ENCODE measurements around the gene STING1.
A peak's percentile ranks its signal among the peaks of the same experiment; 100 is the strongest.
"Not testable (repeated sequence)": the region's sequence is repeated elsewhere in the genome, so short reads cannot be mapped to it uniquely, and the experiment has no call there.

STING1 gene

DNA sequence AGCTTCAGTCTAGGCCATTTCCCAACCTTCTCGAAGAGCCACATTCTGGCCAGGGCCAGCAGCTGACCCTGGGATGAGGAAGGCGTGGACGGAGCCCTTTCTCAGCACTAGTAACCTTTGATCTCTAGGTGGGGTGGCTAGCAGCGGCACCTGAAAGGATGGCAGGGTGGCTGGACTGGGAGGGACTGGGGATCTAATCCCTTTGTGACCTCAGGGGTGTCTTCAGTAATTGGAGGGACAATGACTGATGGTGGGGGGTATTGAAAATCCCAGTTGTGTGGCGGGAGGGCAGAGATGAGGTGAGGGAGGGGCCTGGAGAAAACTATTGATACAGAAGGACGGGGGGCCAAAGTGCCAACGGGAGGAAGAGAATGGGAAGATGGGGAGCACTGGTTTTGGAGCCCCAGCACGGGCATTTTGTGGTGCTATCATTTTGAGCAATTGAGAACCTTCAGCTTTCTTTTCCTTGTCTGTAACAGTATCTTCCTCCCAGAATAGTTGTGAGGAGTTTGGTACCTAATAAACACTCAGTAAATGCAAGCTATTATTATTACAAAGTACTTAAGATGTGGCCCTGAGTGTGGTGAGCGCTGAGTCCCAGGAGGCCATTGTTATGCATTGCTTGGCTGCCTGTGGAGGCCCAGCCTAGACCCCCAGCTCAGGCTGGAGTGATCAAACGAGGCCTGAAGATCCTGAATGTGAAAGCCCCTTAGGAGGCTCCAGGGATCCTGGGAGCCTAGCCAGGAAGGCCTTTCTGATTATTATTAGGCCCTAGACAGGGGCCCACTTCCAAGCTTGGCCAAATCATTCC is 41.3 kb upstream of the STING1 start:
- H3K4me3 ChIP-seq (ENCODE audit: low read length) = no peak overlapping the region
- no peaks in the 10 kb centered on the region for H3K36me3 ChIP-seq (ENCODE audit: control insufficient read depth, low read depth, low read length)
- no peaks in the 10 kb centered on the region for H3K27me3 ChIP-seq (ENCODE audit: control insufficient read depth, insufficient read depth, low read length)
- no peak overlapping the region for H3K27ac ChIP-seq (ENCODE audit: low read length)
- H3K9ac ChIP-seq (ENCODE audit: low read length) = no peak overlapping the region
- no peaks in the 10 kb centered on the region for H3K9me3 ChIP-seq (ENCODE audit: control insufficient read depth, low read depth, low read length)
- peaks cover 48% of the 10 kb centered on the region for H3K4me1 ChIP-seq (ENCODE audit: control insufficient read depth, low read depth, low read length)

DNA sequence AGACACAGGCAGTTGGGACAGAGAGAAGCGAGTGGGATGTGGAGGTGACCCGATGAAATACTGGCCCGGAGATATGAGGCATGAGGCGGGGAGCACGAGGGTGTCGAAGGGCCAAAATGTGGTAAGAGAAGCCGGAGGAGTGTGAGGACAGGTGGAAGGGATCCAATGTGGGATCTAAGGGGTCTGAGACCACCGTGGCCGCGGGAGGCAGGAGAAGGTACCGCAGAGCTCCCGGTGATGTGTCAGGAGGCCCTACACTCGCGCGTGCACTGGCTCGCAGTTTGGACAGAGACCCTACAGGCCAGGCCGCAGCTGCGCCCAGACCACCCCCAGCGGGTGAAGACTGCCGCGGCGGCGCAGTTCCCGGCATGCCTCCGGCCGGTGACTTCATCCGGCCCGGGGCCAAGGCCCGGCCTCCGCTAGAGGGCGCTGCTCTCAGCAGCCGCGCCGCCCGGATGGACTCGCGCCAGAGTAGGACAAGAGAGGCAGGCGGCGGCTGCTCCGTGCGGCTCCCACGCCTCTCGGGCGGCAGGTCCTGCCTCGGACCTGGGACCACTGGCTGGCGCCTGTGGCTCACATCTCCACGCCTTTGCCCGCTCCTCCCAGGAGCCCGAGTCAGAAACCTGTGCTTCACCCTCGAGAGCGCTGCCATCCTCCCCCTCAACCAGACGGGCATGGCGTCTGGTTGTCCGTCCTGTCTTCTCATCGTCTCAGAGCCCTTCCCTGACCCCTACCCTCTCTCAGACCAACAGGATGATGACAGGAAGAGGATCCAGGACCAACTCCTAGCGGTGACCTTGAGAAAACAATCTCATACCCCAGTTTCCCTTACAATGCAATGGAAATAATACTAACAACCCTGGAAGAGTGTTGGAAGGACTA is 35.4 kb upstream of the STING1 start:
- H3K4me1 ChIP-seq (ENCODE audit: control insufficient read depth, low read depth, low read length) = peaks cover 8% of the 10 kb centered on the region

DNA sequence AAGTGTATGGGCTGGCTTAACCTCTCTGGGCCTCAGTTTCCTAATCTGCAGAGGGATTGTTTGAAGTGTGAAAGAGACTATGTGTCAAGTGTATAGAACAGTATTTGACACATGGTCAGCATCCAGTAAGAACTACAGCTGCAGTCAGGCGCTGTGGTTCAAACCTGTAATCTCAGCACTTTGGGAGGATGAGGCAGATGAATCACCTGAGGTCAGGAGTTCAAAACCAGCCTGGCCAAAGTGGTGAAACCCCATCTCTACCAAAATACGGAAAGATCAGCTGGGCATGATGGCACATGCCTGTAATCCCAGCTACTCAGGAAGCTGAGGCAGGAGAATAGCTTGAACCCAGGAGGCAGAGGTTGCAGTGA is 31.9 kb upstream of the STING1 start:
- Histone ChIP-seq H3K27ac (ENCODE audit: low read length) (no peak overlapping the region), H3K36me3 (ENCODE audit: control insufficient read depth, low read depth, low read length) (no peaks in the 10 kb centered on the region), H3K4me1 (ENCODE audit: control insufficient read depth, low read depth, low read length) (peaks cover 5% of the 10 kb centered on the region), H3K9me3 (ENCODE audit: control insufficient read depth, low read depth, low read length) (no peaks in the 10 kb centered on the region), H3K27me3 (ENCODE audit: control insufficient read depth, insufficient read depth, low read length) (no peaks in the 10 kb centered on the region), H3K9ac (ENCODE audit: low read length) (no peak overlapping the region), H3K4me3 (ENCODE audit: low read length) (no peak overlapping the region)

More for the DNA sequence above, 35.4 kb upstream of the STING1 start:
- Histone ChIP-seq H3K9ac (ENCODE audit: low read length) (peak overlapping the region; percentile 31), H3K36me3 (ENCODE audit: control insufficient read depth, low read depth, low read length) (no peaks in the 10 kb centered on the region), H3K9me3 (ENCODE audit: control insufficient read depth, low read depth, low read length) (no peaks in the 10 kb centered on the region), H3K27me3 (ENCODE audit: control insufficient read depth, insufficient read depth, low read length) (no peaks in the 10 kb centered on the region), H3K4me3 (ENCODE audit: low read length) (peak overlapping the region; percentile 56), H3K27ac (ENCODE audit: low read length) (no peak overlapping the region)

DNA sequence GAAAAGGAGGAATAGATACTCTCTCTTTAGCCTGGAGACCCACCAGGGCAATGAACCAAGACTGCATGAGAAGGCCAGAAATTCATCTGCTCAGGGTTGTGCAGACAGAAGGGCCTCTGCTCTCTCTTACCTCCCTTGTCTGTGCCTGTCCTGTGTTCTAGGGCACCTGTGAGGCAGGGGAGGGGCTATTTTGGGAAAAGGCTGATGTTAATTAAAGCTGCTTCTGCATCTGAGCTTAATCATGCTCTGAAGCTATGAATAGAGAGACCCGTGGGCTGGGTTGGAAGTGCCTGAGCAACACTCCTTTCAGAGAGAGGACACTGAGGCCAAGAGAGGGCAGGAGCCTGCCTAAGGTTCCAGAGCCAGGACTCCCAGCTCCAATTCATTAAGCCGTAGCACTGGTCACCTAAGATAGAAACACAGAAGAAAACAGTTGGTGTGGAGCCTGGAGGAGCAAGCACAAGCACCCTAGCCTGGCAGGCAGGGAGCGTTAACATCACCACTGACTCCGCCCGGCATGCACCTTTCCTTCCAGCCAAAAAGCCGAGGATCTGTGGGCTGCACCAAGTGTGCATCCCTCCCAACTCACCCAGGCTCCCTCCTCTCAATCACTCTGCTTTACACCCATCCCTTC is 31.4 kb upstream of the STING1 start:
- no peak overlapping the region for H3K9ac ChIP-seq (ENCODE audit: low read length)
- no peaks in the 10 kb centered on the region for H3K9me3 ChIP-seq (ENCODE audit: control insufficient read depth, low read depth, low read length)
- H3K4me1 ChIP-seq (ENCODE audit: control insufficient read depth, low read depth, low read length) = peaks cover 5% of the 10 kb centered on the region
- H3K27me3 ChIP-seq (ENCODE audit: control insufficient read depth, insufficient read depth, low read length) = no peaks in the 10 kb centered on the region
- no peak overlapping the region for H3K27ac ChIP-seq (ENCODE audit: low read length)
- no peaks in the 10 kb centered on the region for H3K36me3 ChIP-seq (ENCODE audit: control insufficient read depth, low read depth, low read length)
- no peak overlapping the region for H3K4me3 ChIP-seq (ENCODE audit: low read length)

DNA sequence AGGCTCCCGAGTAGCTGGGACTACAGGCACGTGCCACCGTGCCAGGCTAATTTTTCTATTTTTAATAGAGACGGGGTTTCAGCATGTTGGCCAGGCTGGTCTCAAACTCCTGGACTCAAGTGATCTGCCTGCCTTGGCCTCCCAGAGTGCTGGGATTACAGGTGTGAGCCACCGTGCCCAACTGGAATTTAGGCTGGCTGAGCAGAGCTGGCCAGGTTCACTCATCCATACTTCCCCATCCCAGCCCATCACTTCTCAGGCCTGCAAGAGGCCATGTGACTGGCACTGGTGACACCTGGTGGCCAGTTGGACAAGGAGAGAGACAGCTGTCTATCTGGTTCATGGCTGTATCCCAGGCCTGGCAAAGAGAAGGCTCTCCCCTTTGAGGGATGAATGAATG is 30.9 kb upstream of the STING1 start:
- not testable (repeated sequence) for H3K36me3 ChIP-seq (ENCODE audit: control insufficient read depth, low read depth, low read length); H3K27me3 ChIP-seq (ENCODE audit: control insufficient read depth, insufficient read depth, low read length); H3K9ac ChIP-seq (ENCODE audit: low read length); H3K27ac ChIP-seq (ENCODE audit: low read length); H3K9me3 ChIP-seq (ENCODE audit: control insufficient read depth, low read depth, low read length); H3K4me3 ChIP-seq (ENCODE audit: low read length); H3K4me1 ChIP-seq (ENCODE audit: control insufficient read depth, low read depth, low read length)

DNA sequence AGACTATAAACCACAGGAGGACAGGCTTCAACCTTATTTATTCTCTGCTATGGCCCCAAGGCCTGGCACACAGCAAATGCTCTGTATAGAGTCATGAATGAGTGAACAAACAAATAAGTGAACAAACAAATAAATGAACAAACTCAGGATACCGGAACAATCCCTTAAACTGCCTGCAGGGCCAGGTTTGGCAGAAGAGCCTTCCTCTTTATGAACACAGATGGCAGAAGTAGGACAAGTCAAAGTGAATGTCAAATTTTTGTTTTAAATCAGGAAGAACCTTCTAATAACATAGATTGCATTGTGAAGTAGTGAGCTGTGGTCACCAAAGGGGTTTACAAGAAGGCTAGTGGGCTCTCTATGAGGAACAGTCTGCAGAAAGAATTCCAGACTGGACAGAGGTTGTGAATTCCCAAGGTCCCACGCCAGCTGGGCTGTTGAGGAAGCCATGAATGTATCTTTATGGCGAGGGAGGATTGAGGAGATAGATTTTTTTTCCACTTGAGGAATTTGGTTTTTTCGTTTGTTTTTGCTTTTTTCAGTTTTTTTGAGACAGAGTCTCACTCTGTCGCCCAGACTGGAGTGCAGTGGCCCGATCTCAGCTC is 30.3 kb upstream of the STING1 start:
- H3K4me1 ChIP-seq (ENCODE audit: control insufficient read depth, low read depth, low read length) = no peaks in the 10 kb centered on the region
- H3K27me3 ChIP-seq (ENCODE audit: control insufficient read depth, insufficient read depth, low read length) = no peaks in the 10 kb centered on the region
- H3K9ac ChIP-seq (ENCODE audit: low read length) = no peak overlapping the region
- no peaks in the 10 kb centered on the region for H3K36me3 ChIP-seq (ENCODE audit: control insufficient read depth, low read depth, low read length)
- no peak overlapping the region for H3K4me3 ChIP-seq (ENCODE audit: low read length)
- no peaks in the 10 kb centered on the region for H3K9me3 ChIP-seq (ENCODE audit: control insufficient read depth, low read depth, low read length)
- H3K27ac ChIP-seq (ENCODE audit: low read length) = no peak overlapping the region

DNA sequence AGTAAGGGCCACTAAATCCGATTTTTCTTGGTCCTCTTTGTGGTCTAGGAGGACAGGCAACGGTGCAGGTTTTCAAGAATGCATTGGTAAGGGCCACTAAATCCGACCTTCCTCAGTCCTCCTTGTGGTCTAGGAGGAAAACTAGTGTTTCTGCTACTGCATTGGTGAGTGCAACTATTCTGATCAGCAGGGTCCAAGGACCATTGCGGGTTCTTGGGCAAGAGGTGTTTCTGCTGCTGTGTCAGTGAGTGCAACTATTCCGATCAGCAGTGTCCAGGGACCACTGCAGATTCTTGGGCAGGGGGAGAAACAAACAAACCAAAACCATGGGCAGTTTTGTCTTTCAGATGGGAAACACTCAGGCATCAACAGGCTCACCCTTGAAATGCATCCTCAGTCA is 22.2 kb upstream of the STING1 start:
- Histone ChIP-seq H3K4me1 (ENCODE audit: control insufficient read depth, low read depth, low read length) (peaks cover 18% of the 10 kb centered on the region), H3K4me3 (ENCODE audit: low read length) (peak overlapping the region; percentile 56)
- H3K9ac ChIP-seq (ENCODE audit: low read length); H3K36me3 ChIP-seq (ENCODE audit: control insufficient read depth, low read depth, low read length); H3K27ac ChIP-seq (ENCODE audit: low read length); H3K9me3 ChIP-seq (ENCODE audit: control insufficient read depth, low read depth, low read length); H3K27me3 ChIP-seq (ENCODE audit: control insufficient read depth, insufficient read depth, low read length): not testable (repeated sequence)

DNA sequence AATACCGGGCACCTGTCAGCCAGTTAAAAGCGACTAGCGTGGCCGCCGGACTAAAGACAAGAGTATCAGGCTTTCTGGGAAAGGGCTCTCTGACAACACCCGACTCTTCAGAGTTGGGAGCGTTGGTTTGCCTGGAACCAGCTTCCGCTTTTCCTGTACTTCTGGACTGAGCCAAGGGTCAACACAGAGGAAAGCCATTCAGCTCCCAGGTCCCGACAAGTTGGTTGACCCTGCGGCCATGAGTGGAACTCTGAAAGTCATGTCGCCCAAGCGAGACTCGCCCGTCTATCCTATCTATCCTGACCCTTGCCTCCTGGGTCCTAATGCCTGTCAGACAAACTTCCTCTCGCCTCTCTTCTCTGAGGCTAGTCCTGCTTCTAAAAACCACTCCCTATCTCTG is 21.3 kb upstream of the STING1 start:
- not testable (repeated sequence) for H3K27ac ChIP-seq (ENCODE audit: low read length)
- H3K4me1 ChIP-seq (ENCODE audit: control insufficient read depth, low read depth, low read length) = peaks cover 18% of the 10 kb centered on the region

DNA sequence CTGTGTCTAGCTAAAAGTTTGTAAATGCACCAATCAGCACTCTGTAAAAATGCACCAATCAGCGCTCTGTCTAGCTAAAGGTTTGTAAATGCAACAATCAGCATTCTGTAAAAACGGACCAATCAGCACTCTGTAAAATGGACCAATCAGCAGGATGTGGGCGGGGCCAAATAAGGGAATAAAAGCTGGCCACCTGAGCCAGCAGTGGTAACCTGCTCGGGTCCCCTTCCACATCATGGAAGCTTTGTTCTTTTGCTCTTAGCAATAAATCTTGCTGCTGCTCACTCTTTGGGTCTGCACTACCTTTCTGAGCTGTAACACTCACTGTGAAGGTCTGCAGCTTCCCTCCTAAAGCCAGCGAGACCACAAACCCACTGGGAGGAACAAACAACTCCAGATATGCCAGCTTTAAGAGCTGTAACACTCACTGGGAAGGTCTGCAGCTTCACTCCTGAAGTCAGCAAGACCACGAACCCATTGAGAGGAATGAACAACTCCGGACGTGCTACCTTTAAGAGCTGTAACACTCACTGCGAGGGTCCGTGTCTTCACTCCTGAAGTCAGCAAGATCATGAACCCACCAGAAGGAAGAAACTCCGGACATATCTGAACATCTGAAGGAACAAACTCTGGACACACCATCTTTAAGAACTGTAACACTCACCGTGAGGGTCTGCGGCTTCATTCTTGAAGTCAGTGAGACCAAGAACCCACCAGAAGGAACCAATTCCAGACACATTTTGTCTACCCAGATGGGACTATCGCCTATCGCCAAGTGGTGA is 20.7 kb upstream of the STING1 start:
- H3K27me3 ChIP-seq (ENCODE audit: control insufficient read depth, insufficient read depth, low read length); H3K27ac ChIP-seq (ENCODE audit: low read length); H3K9ac ChIP-seq (ENCODE audit: low read length); H3K9me3 ChIP-seq (ENCODE audit: control insufficient read depth, low read depth, low read length); H3K36me3 ChIP-seq (ENCODE audit: control insufficient read depth, low read depth, low read length): not testable (repeated sequence)
- H3K4me1 ChIP-seq (ENCODE audit: control insufficient read depth, low read depth, low read length) = peaks cover 18% of the 10 kb centered on the region
- peak overlapping the region; percentile 56 for H3K4me3 ChIP-seq (ENCODE audit: low read length)

More for the DNA sequence above, 21.3 kb upstream of the STING1 start:
- not testable (repeated sequence) for H3K9ac ChIP-seq (ENCODE audit: low read length); H3K27me3 ChIP-seq (ENCODE audit: control insufficient read depth, insufficient read depth, low read length); H3K36me3 ChIP-seq (ENCODE audit: control insufficient read depth, low read depth, low read length); H3K9me3 ChIP-seq (ENCODE audit: control insufficient read depth, low read depth, low read length)
- H3K4me3 ChIP-seq (ENCODE audit: low read length) = peak overlapping the region; percentile 56

DNA sequence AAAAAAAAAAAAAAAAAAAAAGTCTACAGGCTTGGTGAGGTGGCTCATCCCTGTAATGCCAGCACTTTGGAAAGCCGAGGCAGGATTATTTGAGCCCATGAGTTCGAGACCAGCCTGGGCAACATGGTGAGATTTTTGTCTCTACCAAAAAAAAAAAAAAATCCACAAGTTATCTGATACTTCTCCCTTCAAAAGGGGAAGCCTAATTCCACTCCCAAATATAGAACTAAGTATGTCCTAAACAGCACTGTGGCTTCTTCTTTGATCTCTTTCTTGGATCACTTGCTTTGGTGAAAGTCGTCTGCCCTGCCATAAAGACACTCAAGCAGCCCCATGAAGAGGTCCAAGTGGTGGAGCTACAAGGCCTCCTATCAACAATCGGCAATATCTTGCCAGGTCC is 18.8 kb upstream of the STING1 start:
- Histone ChIP-seq H3K4me3 (ENCODE audit: low read length) (no peak overlapping the region), H3K27ac (ENCODE audit: low read length) (no peak overlapping the region), H3K9me3 (ENCODE audit: control insufficient read depth, low read depth, low read length) (no peaks in the 10 kb centered on the region), H3K36me3 (ENCODE audit: control insufficient read depth, low read depth, low read length) (no peaks in the 10 kb centered on the region), H3K4me1 (ENCODE audit: control insufficient read depth, low read depth, low read length) (peaks cover 18% of the 10 kb centered on the region), H3K27me3 (ENCODE audit: control insufficient read depth, insufficient read depth, low read length) (no peaks in the 10 kb centered on the region), H3K9ac (ENCODE audit: low read length) (no peak overlapping the region)

Measured in iPS-18a (cell line).